Measurements from ENCODE around the gene IRS1.

IRS1 gene

DNA sequence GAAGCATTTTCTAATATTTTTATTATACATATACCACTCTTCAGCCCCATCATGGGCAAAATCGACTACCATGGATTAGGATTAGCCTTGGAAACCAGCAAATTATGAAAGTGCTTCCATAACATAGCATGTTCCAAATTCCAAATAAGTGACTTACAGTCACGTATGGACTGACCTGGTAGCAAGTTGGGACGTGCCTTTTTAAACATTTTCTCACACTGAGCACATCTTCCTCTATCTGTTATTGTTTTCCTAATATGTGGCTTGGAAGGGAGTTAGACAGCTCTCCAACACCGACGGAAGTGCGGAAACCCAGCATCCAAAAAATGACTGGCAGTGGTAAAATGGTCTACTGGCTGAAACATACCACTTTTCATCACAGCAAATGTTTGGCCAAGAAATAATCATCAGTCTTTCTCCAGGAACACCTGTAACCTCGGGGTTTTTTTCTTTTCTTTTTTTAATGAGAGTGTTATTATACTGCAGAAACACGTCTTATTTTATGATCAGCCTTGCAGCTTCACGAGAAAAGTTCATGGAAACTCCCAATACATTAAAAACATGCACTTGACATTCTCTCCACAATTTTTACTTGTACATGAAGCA, 107.0 kb downstream of the IRS1 start:
- in situ Hi-C loops (cut with HindIII; ENCODE audit: low sequenced_read_pairs), result no loop called here

DNA sequence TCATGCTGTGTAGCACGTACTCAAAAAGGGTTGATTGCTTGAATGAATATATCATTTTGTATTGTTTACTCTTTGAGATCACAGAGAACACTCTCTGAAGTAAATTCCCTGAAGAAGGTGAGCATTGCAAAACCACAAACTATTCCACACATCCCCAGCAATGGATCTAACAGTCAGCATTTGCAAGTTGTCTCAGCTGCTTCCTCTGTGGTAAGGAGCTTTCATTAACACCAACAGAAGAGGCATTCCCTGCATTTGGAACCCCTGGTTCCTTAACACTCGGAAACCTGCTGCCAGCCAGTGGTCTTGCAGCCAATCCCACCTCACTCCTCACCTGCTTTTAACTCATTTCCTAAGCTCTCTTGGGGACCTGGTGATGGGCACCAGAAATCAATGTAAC, 108.4 kb downstream of the IRS1 start:
- in situ Hi-C loops (cut with HindIII; ENCODE audit: low sequenced_read_pairs), result no loop called here

- in situ Hi-C loops (cut with HindIII; ENCODE audit: low sequenced_read_pairs), result no loop called here
Measured at GRCh38 chr2:226690461-226691024, 109.1 kb downstream of the IRS1 start.

DNA sequence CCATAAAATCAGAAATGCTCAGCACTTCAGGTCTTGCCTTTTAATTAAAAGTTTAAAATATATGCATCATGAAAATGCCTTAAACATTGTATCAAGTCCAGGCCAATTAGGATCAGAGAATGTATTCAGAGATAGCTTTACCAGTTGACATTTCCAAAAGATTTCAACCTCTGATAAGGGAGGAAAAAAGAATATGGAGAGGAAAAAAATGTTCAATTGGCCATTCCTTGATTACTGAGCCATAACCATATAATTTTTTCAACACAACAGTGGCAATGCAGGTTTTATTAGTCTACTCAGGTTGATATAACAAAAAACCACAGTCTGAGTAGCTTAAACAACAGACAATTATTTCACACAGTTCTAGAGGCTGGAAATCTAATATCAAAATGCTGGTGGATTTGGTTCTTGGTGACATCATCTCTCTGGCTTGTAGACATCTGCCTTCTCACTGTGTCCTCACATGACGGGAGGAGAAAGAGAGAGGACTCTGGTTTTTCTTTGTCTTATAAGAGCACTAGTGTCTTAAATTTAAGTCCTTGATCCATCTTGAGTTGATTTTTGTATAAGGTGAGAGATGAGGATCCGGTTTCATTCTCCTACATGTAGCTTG, 111.9 kb downstream of the IRS1 start:
- in situ Hi-C loops (cut with HindIII; ENCODE audit: low sequenced_read_pairs), result no loop called here

DNA sequence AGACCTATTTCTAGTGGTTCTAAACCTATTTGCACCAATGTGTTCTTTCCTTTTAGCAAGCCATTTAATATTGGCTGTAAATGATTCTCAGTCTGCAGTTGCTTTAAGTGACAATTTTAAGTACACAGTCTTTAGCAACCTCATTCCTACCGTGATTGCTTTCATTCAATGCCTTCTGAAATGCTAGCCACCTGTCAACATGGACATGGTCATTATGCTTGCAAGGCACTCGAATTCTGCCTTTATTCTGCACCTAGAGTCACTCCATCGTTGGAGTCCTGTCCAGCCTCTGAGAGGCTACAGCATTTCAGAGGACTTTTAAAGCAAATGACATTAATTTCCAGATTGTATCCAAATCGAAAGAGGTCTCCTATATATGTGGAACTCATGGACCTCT, 115.1 kb downstream of the IRS1 start:
- in situ Hi-C loops (cut with HindIII; ENCODE audit: low sequenced_read_pairs), result no loop called here

DNA sequence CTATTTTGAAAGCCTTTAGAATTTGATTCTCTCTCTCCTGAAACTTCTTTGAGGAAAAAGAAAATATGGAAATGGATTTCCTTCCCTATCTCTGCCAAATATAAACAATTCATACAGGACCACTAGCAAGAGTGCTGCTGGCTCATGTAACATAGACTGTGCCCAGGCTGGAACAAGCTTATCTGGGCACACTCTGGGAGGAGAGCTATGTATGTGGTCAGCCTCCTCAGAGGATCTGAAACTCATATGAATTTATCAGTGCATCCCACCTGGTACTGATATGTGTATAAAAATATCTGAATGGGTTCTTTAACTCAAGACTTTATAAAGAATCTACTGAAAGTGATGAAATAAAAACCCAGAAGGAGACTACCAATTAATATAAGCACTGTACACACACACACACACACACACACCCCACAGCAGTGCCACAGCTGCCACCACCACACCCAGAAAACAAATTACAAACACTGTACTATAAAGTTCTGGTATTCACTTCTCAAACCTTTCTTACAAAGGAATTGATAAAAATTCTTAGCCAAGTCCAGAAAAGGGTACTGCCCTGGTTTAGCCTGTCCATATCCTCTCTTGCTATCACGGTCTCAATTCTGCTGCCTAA, 115.6 kb downstream of the IRS1 start:
- in situ Hi-C loops (cut with HindIII; ENCODE audit: low sequenced_read_pairs), result no loop called here

GRCh38 chr2:226683196-226683595, 116.4 kb downstream of the IRS1 start:
- in situ Hi-C loops (cut with HindIII; ENCODE audit: low sequenced_read_pairs), result no loop called here

Data from DLD1 (cell line).